Prostate gland (tissue), 2 donors: ENCODE results near the gene MORC3.

Experiments used
- CTCF ChIP-seq, 4 experiments: fragments of 200-600 bp in 2 of 4; fragments of 450-650 bp in 2 of 4; sonication (generic) in 2 of 4; IDR thresholded peaks; 1 replicate in 3 of 4; 2 replicates in 1 of 4; pipeline ENCODE4 v1.5.1; 2016 to 2019; ENCODE audit warnings: antibody characterized with exemption in 4 of 4, mild to moderate bottlenecking in 2 of 4, moderate library complexity in 2 of 4
- POLR2A ChIP-seq: fragments of 450-650 bp; IDR thresholded peaks from one replicate; pipeline ENCODE4 v1.6.1; 2016; ENCODE audit warnings: antibody characterized with exemption, mild to moderate bottlenecking

- TF ChIP-seq CTCF (IDR thresholded peaks at IDR 0.05) (no peak), POLR2A (no peak)
These were observed 30.4 kb downstream of the MORC3 start for GRCh38 chr21:36350282-36350910.
